ENCODE results near the gene H2BW2. TPM values are rescaled to one million over a fixed set of nuclear protein-coding genes. Genes with fewer than 3 reads are reported as not detected.

H2BW2 gene
- total RNA-seq, 1 donor from 2014 or later, result not detected

Other genes starting within 250 kb of the H2BW2 start
- 0.56 and 0.64 TPM in 2 replicates for gene RAB9B, start 207.7 kb upstream of the H2BW2 start, total RNA-seq
- gene TMSB15B, start 77.3 kb upstream of the H2BW2 start, total RNA-seq, result 7.7 and 8.3 TPM in 2 replicates
- gene H2BW1, start 26.2 kb upstream of the H2BW2 start, total RNA-seq, result not detected in 2 replicates
- 3.3 and 4.6 TPM in 2 replicates for gene TMSB15C, start 36.3 kb downstream of the H2BW2 start, total RNA-seq
- gene ZCCHC18, start 72.6 kb downstream of the H2BW2 start, total RNA-seq, result 0.34 and 0.90 TPM in 2 replicates
- gene SLC25A53, start 117.1 kb downstream of the H2BW2 start, total RNA-seq, result 7.1 and 7.5 TPM in 2 replicates
- 13.4 and 14.0 TPM in 2 replicates for gene FAM199X, start 126.5 kb downstream of the H2BW2 start, total RNA-seq
- not detected in 2 replicates for gene ESX1, start 215.0 kb downstream of the H2BW2 start, total RNA-seq

Measured in T-helper 1 cell treated with Interleukin-12 subunit alpha and Interleukin-12 subunit beta and Interleukin-4 antibody, amounts not matched to agents 30 ng/mL and 1 ng/mL, for 36 hours (primary cell).